Lung microvascular endothelial cell (primary cell): Measurements from ENCODE around the gene TMEM88. TPM values are rescaled to one million over a fixed set of nuclear protein-coding genes. Genes with fewer than 3 reads are reported as not detected.

ENCODE experiments used
- DNase-seq, 2 donors: peaks; one replicate each; pipeline versions ENCODE4 v3.0.0 to v3.0.0-alpha.2; 2010; ENCODE audit warnings: low read depth in 2 of 2
- total RNA-seq: library from RNA; depleted of rRNA; stranded (reverse); fragments of >200 nt; gene quantifications from 2 replicates; pipeline ENCODE4 v1.2.1, GENCODE V29; 2014

TMEM88 gene
- total RNA-seq, 1 donor from 2014 or later: 7.1 TPM

DNA sequence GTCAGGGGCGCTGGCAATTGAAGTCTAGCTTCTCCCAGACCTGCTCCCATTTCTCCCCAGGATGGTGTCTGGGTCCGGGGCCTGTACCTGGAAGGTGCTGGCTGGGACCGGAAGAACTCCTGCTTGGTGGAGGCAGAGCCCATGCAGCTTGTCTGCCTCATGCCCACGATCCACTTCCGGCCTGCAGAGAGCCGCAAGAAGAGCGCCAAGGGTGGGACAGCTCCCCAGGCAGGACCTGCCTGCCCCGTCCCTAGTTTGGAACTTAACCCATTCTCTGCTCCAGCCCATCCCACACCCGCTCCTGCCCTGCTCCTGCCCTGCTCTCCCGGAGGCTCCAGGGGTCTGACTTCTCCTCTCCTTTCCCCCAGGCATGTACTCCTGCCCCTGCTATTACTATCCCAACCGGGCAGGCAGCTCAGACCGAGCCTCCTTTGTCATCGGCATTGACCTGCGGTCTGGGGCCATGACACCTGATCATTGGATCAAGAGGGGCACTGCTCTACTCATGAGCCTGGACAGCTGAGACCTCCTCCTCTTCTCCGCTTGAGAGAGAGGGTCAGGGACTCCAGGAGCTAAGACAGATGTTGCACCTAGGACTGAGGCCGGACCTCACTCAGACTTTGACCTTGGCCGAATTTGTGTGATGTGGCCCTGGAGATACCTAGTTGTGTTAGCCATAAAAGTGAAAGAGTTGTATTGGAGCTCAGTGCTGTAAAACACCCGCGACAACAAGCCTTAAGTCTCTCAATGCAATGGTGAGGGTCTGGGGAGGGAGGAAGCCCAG lies 21.7 kb upstream of the TMEM88 start:
- DNase-seq: no peak

DNA sequence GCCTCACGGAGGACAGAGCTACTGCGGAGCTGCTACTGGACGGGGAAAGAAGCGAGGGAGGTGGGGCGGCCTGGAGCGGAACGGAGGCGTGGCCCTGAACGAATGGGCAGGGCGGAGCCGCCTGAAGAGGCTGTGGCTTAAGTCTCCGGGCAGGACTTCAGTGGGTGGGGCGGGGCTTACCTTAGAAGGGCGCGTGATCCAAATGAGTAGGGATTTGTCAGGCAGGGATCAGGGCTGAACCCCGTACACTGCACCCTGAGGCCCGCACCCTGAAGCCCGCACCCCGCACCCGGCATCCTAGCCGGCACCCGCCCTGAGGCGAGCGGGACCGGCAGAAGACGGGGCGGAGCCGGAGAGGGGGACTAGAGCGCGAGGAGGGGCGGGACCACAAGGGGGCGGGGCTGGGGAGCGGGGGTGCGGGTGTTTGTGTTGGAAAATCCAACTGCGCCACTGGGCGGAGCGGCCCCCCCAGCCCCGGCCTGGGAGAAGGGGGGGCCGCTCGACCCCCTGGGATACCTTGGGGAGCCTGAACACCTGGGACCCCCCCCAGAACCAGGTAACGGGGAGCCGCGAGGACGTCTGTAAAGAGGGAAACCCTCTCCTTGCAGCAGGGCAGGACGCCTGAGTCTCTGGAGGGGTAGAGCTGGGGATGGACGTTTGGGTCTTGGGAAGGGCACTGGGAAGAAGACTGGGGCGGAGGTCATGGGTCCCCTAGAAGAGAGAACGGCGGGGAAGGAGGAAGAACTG lies 20.9 kb upstream of the TMEM88 start, which contains the start of gene KDM6B:
TSS of gene KDM6B (plus strand) at position 423 of the 747 bp plus-strand sequence. CDS start 11,338 bp downstream, outside the sequence.
- DNase-seq: peak; percentile 92

DNA sequence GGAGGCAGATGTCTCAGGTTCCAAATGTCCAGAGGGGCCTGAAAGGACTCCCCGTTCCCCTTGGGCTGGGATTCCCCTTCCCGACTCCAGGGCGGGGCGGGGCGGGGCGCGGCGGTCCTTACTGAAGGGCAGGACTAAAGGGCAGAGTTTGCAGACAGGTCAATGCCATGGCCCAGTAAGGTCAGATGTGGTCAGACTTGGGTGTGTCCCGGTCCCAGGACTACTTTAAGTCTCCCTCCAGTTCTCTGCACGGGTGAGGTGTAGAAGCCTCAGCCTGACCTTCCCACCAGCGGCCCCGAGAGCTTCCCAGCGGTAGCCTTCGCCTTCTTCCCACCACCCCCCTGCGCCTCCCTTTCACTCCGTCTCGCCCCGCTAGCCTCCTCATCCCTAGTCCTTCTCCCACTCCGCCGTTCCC lies 20.3 kb upstream of the TMEM88 start:
- DNase-seq: peak; percentile 39 to 63

DNA sequence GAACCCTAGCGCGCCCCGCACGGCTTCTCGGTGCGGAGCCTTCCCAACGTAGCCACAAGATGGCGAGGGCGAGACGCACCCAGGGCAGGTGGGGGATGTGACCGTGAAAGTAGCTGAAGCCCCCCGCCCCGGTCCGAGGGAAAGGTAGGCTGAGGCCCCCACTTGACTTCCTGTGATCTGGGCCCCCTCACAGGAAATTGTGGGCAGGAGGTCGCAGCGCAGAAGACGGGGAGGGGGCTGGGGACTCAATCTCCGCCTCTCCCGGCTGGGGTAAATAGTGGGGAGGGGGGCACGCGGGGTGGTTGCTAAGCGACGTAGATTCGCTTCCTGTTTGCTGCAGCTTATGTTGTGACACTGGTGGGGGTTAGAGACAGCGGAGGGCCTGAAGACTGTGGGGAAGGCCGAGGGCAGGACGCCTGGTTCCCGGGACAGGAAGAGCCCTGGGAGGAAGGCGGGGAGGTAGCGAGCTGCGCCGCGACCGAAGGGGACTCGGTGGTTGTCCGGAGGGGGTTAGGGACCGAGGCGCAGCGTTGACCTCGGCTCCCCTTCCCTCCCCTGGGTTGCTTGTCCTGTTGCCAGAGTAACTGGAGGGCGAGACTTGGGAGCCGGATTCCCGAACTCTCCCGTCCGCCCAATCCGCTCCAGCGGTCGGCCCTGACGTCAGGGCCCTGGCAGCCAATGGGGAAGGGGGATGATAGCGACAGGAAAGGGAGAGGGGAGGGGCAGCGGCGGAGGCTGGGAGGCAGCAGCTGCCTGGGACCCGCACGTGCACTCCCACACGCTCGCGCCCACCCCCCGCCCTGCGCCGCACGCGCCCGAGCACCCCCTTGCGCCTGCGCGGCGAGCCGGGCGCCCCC lies 19.7 kb upstream of the TMEM88 start:
- DNase-seq: peak; percentile 99 to 100

DNA sequence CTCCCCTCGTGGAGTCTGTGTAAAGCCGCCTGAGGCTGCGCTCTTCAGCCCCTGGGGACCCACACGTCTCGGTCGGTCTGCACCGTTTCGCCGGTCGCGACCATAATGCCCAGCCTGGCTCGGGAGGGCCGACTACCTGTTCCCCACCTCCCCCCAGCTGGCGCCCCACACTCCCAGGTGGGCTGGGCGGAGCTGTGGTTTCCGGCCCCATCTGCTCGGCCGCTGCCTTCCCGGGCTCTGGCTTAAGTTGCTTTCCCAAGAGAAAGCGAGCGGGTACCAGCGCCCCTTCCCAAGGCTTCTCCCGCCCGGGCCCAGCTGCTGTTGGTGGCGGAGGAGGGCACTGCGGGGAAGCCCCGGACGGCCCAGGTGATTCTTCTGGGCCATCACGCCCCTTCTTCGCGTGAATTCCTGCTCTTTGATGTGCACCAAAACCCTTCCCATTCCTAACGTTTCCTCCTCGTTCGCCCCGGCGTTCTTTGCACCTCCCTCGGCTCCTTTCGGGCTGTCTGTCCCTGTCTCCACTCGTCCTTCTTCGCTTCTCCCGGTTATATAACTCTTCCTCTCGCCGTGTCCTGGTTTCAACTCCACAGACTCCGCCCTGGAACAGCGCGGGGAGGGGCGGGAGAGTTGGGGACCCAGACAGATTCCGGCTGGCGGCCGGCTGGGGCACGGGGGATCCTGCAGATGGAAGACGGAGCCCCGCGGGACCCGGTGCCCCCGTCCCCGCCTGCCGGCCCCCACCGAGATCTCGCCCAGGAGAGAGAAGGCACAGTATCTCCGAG lies 18.9 kb upstream of the TMEM88 start:
- peak; percentile 47 to 78 for DNase-seq

DNA sequence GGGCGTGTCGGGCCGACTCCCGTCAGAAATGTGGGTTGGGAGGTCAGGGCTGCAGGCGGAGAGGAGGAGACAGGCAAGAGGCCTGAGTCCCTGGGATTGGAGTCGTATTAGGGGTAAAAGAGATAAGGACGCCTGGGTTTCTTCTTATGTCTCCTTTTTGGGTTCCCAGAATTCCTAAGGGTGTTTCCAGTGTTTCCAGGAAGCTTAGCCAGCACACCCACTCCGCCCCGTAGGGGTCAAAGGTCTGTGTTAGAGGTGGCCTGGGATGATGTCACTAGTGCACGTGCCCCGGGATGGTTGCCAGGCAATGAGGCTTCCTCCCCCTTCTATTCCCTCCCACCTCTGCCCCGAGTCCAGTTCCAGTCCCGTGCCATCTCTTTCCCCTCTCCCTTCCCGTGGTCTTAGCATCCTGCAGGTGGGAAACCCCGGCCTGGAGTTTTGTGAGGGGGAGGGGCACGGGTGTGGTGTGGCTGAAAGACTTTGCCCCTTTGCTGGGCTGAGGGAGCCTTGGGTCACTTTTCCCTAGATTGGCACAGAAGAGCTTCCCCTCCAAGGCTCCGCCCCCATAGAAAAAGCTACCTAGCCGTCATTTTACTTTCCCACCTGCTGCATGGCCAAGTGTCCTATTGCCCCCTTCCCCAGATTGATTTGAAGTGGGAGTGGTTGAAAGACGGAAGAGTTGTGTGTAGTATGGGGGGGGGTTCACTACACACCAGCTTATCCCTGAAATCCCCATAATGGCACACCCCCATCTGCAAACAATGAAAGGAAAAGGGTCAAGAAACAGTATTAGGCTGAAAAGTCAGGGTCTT lies 18.1 kb upstream of the TMEM88 start:
- DNase-seq: peak; percentile 88 to 98

DNA sequence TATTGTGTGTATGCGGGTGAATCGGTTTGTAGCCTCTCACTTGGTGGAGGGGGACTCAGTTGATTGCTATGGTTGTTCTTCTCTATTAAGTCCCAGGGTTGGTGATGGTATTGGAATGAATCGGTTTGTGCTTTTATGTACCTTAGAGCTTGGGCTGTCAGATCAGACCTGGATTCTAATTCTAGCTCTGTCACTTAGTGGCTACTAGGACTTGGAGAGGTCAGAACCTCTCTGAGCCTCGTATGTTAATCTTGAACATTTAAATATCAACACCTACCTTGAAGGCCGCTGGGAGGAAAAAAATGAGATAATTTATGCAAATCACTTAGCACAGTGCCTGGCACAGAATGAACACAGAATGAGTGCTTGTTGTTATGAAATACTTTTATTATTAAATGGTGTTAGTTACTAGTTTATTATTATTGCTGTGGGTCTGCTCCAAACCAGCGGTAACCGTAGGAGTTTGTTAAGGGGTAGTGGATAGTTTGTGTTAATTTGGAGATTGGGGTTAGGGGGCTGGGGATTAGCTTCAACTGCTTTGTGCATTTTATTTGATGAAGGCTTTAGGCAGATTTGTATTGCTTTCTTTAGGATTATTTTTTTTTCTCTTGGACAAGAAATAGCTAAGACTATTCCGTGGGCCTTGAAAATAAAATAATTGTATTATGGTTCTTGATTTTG lies 17.3 kb upstream of the TMEM88 start:
- no peak for DNase-seq

DNA sequence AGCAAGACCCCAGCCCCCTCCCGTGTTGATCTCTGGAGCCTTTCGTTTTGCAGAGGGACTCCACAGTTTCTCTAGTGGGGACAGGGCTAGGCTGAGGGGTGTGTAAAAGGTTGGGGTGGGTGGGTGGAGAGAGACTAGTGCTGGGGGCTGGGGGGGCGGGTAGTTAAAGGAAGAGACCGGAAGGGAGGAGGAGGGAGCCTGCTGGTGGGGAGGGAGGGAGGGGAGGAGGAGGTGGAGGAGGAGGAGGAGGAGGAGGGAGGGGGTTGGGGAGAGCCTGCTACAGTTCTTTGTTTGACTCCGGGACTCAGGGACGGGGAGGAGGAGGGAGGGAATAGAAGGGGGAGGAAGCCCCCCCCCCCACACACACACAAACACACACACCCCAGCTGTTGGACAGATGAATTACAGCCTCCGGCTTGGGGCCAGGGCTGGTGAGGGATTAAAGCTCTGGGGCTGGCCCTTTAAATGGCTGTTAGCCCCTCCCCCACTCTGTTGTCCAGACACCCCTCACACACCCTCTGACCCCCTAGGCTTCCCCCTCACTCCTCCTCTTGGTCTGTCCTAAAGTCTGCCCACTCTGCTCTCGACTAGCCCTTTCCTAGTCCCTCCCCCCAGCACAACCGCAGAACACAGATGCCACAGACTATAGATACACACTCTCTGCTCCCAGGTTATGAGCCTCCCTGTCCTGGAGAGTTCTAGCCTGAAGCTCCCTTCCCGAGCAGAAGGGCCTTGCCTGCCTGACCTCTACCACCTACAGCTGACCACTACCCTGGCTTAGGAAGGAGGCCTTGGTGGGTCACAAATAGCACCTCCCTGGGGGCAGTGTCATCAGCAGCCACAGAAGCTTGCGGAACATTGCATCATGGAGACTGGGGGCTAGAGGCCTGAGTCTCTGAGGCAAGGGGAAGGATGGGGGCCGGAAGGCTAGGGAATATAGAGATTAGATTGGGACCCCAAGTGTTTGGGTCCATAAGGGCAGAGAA lies 16.5 kb upstream of the TMEM88 start:
- peak; percentile 39 to 40 for DNase-seq

DNA sequence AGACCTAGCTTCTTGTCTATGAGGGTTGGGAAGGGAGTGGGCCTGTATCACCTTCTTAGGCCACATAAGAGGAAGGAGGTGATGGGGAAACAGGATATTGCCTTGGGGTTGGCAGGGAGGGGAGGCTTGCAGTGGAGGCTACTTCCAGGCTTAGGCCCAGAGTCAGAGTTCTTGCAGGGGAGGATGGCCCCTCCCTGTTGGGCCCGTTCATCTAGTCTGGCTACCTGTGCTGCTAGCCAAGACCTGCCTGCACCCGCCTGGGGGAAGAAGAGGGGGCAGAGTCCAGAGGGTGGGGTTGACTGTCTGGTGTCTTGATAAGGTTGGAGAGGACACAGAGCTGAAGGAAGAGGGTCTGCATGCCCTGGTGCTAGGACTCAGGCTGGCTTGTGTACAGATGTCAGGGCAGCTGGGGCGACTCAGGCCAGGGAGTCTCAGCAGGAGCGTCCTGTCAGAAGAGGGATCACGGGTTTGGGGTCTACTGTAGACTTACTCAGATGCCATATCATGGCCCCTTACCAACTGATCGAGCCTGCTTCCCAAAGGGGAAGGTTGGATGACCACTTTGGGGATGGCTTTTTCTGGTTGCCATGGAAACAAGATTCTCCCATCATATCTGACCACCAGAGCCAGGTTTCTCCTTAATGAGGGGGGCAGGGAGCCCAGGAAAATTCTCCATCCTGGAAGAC lies 15.5 kb upstream of the TMEM88 start:
- DNase-seq: no peak

DNA sequence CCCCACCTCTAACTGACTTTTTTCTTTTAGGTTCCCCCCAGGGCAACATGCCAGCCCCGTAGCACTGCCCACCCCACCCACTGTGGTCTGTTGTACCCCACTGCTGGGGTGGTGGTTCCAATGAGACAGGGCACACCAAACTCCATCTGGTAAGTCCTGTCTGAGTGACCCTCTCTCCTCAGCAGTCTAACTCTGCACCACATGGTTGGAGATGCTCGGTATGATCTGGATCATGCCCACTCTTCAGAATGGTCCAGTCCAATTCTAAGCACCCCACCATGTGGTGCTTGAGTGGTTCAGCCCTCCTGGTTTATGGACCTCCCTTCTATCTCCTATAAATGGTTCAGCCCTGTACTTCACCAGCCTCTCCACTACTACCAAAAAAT lies 15.0 kb upstream of the TMEM88 start:
- DNase-seq: no peak

DNA sequence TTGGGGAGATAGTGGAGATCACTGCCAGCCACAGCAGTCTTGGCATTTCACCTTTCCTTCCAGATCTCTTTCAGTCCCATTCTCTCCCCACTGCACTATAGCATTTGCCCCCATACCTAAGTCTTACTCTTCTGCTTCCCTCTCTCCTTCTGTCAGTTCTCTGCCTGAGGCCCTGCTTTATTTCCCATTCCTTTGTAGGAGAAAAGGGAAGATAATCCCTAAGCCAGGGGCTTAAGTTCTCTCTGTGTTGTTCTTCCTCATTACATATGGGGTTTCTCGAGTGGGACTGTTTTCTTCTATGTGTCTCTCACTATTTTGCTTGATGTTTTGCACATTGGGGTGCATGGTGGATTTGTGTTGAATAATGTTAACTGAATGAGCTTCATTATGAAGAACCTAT lies 14.4 kb upstream of the TMEM88 start:
- DNase-seq: no peak

DNA sequence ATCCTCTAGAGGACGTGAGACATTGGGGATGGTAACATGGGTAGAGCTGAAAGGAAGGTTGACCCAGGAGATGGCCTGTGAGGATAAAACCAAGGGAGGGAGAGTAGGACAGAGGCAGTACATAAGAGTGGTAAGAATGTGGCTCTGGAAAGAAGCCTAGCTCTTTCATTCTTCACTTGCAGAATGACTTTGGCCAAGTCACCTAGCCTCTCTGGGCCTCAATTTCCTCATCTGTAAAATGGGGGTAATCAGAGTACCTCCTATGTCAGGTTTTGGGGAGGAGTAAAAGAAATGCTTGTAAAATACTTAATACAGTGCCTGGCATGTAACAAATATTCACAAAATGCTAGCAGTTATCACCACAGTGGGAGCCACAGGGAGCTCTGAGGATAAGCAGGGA lies 14.0 kb upstream of the TMEM88 start:
- no peak for DNase-seq

DNA sequence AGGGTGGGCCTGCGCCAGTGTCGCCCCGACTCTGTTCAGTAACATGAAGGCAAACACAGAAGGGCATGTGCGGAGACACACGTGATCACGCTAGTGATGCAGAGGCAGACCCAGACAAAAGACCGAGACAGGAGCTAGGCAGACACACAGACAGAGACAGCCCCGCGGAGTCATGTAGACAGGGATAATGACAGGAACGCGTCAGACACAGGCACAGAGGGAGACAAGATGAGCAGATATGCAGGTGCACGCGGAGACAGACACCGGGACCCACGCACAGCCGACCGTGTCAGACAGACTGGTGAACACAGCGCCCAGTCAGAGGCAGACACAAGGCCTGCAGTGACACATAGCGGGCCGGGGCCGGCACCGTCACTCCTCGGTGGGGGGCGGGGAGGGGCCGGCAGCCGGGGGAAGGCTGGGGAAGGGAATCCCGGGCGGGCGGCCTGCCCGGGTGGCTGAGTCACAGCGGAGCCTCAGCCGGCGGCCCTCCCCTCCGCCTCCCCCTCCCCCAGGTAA lies 13.4 kb upstream of the TMEM88 start:
- peak; percentile 94 to 96 for DNase-seq

DNA sequence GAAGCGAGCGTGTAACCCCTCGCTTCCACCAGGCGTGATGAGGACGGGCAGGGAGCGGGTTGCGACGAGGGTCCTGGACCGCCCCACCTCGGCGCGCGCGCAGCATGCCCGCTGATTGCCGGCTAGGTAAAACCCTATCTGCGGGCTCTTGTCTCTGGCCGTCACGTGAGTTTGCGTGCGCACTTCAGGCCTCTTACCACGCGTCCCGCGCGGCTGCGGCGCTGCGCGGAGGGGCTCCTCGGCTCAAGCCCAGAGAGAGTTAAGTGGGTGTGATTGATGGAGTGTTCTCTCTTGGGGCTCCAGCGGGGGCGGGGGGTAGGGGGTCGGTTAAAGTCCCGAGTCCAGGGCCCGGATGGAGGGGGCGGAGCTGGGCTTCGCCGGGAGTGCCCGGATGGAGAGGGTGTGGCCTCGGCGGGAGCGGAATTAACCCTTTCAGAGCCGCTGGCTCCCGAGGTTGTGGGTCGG lies 12.9 kb upstream of the TMEM88 start:
- DNase-seq: peak; percentile 88 to 93

DNA sequence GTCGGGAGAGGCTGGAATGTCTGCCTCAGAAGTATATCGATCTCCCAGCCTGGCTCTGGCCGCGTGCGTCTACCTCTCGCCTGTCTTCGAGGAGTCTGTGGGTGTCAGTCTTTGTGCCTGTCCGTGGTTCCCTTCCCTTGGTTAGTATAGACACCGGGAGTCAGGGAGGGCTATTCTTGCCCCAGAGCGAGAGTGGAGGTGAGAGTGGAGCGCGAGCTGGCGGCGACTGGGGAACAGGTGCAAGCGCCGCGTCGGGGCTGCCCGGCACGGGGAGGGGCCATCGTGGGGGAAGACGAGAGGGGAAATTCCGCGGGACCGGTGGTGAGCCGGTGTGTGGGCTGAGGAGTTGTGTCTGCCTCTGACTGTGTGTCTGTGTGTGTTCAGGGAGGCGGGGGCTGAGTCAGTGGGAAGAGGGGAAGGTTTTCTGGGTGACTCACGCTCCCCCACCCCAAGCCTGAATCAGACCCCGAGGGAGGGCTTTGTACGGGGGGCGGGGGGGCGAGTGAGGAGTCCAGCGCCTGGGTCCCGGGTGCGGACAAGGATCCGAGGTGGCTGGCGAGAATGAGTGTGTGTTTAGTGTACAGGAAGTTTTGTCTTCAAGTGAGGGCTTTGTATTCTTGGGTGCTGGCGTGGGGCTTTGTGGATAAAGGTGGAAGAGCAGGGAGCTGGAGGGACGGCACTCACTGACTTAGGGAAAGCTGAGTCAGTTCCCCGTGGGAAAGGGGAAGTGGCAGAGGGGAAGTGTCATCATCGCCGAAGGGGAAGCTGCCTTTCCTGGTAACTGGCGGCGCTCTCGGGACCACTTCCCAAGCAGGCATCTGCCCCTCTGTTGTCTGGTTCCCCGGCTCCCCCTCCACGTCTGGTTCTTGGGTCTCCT lies 12.2 kb upstream of the TMEM88 start:
- peak; percentile 98 for DNase-seq

DNA sequence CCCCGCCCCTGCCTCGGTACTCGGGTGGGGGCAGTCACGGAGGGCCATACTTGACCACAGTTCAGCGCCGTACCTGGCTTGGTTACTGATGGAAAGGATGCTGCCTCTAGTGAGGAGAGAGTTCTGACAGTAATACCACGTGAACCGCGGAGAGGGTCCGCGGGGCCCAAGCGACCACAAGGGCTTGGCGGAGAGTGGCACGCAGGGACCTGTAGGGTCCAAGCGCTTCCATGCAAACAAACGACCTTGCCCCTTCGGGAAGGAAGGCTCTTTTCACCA lies 11.7 kb upstream of the TMEM88 start:
- DNase-seq: no peak
